ENCODE measurements around the gene ZBTB42.

DNA sequence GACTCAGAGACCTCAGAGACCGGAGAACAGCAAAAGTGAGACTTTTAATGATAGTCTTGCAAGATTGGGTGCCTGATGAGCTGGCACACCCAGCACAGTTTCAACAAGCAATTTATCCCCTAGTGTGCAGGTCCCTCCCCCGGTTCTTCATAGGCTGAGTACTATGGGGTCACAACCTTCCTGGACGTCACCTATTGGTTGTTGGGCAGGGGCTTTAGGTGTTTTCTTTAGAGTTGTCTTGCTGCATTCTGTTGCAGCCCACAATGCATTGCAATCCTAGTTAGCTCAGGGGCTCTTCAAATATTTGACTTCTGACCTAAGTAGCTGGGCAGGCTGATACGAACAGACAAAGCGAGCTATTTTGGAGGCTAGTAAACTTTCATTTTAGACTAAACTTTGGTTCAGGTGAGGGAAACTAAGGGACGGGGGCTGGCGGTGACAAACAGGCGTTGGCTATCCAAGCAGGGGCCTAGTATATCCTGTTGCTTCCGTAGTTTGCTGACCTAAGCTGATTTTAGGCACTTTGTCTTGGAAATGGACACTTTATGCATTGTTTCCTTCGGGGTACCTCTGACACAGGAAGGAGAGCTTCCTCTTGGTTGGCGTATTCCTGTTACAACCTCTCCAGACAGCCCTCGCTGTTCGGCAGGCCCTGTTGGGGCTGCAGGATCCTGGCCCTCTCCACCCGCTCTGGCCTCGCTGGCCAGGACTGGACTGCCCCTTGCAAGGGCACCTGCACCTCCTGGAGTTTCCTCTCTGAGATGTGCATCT is 33.9 kb upstream of the ZBTB42 start:
- TF ChIP-seq, protein P1, sequence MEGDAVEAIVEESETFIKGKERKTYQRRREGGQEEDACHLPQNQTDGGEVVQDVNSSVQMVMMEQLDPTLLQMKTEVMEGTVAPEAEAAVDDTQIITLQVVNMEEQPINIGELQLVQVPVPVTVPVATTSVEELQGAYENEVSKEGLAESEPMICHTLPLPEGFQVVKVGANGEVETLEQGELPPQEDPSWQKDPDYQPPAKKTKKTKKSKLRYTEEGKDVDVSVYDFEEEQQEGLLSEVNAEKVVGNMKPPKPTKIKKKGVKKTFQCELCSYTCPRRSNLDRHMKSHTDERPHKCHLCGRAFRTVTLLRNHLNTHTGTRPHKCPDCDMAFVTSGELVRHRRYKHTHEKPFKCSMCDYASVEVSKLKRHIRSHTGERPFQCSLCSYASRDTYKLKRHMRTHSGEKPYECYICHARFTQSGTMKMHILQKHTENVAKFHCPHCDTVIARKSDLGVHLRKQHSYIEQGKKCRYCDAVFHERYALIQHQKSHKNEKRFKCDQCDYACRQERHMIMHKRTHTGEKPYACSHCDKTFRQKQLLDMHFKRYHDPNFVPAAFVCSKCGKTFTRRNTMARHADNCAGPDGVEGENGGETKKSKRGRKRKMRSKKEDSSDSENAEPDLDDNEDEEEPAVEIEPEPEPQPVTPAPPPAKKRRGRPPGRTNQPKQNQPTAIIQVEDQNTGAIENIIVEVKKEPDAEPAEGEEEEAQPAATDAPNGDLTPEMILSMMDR (conservative IDR thresholded peaks at IDR 0.05; ENCODE audit: low read depth, low read length) = no peak
- no peak for TF ChIP-seq EZH2 (IDR thresholded peaks at IDR 0.05; ENCODE audit: low read length, unreplicated experiment)

Data from PC-3 (cell line).